Neuron (in vitro differentiated cells): ENCODE measurements around the gene ZNF202.
"Not testable (repeated sequence)": the region's sequence is repeated elsewhere in the genome, so short reads cannot be mapped to it uniquely, and the experiment has no call there.

Experiments
- H2AFZ ChIP-seq: one replicate; pipeline ENCODE4 v1.6.1; 2013; ENCODE audit warnings: low read depth, mild to moderate bottlenecking, inconsistent platforms, low read length, moderate library complexity
- H3K27me3 ChIP-seq: one replicate; pipeline ENCODE4 v1.6.1; 2013; ENCODE audit warnings: low read length; ENCODE audit not compliant: insufficient read depth
- H3K36me3 ChIP-seq: one replicate; pipeline ENCODE4 v1.6.1; 2013; ENCODE audit warnings: low read length; ENCODE audit not compliant: insufficient read depth
- H3K4me1 ChIP-seq: one replicate; pipeline ENCODE4 v1.6.1; 2013; ENCODE audit warnings: low read length; ENCODE audit not compliant: insufficient read depth
- H3K4me3 ChIP-seq: 2 replicates; pipeline ENCODE4 v1.5.1; 2013; ENCODE audit warnings: mild to moderate bottlenecking, low read length, moderate library complexity
- H3K9me3 ChIP-seq: one replicate; pipeline ENCODE4 v1.6.1; 2013; ENCODE audit warnings: low read length

ZNF202 gene

DNA sequence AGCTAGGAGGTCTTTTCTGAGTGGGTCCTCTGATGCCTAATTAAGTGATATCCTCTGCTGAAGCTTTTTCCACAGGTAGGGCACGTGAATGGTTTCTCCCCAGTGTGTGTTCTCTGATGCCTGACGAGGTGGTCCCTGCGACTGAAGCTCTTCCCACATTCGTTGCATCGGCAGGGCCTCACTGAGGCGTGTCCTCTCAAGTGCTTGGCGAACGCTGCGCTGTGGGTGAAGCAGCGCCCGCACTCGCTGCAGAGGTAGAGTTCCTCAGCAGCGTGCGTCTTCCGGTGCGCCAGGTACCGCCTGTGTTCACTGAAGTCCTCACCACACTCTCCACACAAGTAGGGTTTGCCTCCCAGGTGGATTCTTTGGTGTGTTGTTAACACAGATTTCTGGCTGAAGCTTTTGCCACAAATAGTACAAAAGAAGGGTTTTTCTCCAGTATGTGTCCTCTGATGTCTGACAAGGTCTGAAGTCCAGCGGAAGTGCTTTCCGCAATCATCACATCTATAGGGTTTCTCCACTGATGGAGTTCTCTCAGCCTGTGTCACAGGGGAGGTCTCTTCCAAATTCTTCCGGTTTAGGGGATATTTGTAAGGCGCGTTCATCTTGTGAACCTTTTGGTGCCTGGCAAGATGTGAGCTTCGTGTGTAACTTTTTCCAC, 15.3 kb downstream of the ZNF202 start:
- H3K9me3 ChIP-seq: peaks cover 27% of the 10 kb centered on the region
- H2AFZ ChIP-seq: no peak overlapping the region
- no peaks in the 10 kb centered on the region for H3K27me3 ChIP-seq
- H3K36me3 ChIP-seq: peaks cover 68% of the 10 kb centered on the region
- H3K4me3 ChIP-seq: no peak overlapping the region
- H3K4me1 ChIP-seq: no peaks in the 10 kb centered on the region

GRCh38 chr11:123719452-123719851, 22.0 kb downstream of the ZNF202 start:
- no peaks in the 10 kb centered on the region for H3K9me3 ChIP-seq
- no peak overlapping the region for H3K4me3 ChIP-seq
- no peaks in the 10 kb centered on the region for H3K27me3 ChIP-seq
- H2AFZ ChIP-seq: no peak overlapping the region
- no peaks in the 10 kb centered on the region for H3K4me1 ChIP-seq
- H3K36me3 ChIP-seq: peaks cover 5% of the 10 kb centered on the region

GRCh38 chr11:123718469-123718868, 23.0 kb downstream of the ZNF202 start:
- H3K27me3 ChIP-seq: no peaks in the 10 kb centered on the region
- H3K4me3 ChIP-seq: no peak overlapping the region
- H3K9me3 ChIP-seq: no peaks in the 10 kb centered on the region
- no peaks in the 10 kb centered on the region for H3K36me3 ChIP-seq
- no peaks in the 10 kb centered on the region for H3K4me1 ChIP-seq
- no peak overlapping the region for H2AFZ ChIP-seq

- H3K4me1 ChIP-seq: no peaks in the 10 kb centered on the region
- no peaks in the 10 kb centered on the region for H3K27me3 ChIP-seq
- no peak overlapping the region for H2AFZ ChIP-seq
- no peaks in the 10 kb centered on the region for H3K9me3 ChIP-seq
- H3K36me3 ChIP-seq: no peaks in the 10 kb centered on the region
- no peak overlapping the region for H3K4me3 ChIP-seq
These were observed 23.4 kb downstream of the ZNF202 start for GRCh38 chr11:123718063-123718462.

GRCh38 chr11:123712627-123713026, 28.8 kb downstream of the ZNF202 start:
- not testable (repeated sequence) for H3K36me3 ChIP-seq, H2AFZ ChIP-seq, H3K4me3 ChIP-seq, H3K9me3 ChIP-seq, H3K27me3 ChIP-seq, H3K4me1 ChIP-seq

- Histone ChIP-seq H3K4me1 (no peaks in the 10 kb centered on the region), H3K36me3 (no peaks in the 10 kb centered on the region), H3K27me3 (peaks cover 10% of the 10 kb centered on the region), H3K9me3 (no peaks in the 10 kb centered on the region), H3K4me3 (no peak overlapping the region), H2AFZ (no peak overlapping the region)
These were observed 33.8 kb downstream of the ZNF202 start for GRCh38 chr11:123707606-123708205.

GRCh38 chr11:123707206-123707605, 34.3 kb downstream of the ZNF202 start:
- no peaks in the 10 kb centered on the region for H3K4me1 ChIP-seq
- H2AFZ ChIP-seq: no peak overlapping the region
- H3K27me3 ChIP-seq: peaks cover 10% of the 10 kb centered on the region
- H3K9me3 ChIP-seq: no peaks in the 10 kb centered on the region
- H3K36me3 ChIP-seq: no peaks in the 10 kb centered on the region
- H3K4me3 ChIP-seq: no peak overlapping the region

GRCh38 chr11:123704341-123704740, 37.1 kb downstream of the ZNF202 start:
- Histone ChIP-seq H3K4me3 (no peak overlapping the region), H2AFZ (no peak overlapping the region), H3K4me1 (no peaks in the 10 kb centered on the region), H3K27me3 (peaks cover 10% of the 10 kb centered on the region), H3K9me3 (no peaks in the 10 kb centered on the region), H3K36me3 (no peaks in the 10 kb centered on the region)

DNA sequence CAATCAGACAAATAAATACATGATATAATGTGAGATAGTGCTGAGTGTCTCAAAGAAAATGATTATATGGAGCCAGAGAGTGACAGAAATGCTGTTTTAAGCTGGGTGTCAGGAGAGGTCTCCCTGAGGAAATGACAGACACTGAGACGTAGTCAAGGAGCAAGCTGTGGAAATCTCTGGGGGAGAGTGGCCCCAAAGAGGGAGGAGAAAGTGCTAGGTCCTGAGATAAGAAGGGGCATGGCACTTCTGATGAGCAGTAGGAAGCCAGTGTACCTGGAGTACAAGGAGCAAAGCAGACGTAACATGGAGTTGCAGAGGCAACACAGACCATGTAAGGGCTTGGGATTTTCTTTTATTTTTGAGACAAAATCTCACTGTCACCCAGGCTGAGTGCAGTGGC, 38.8 kb downstream of the ZNF202 start:
- H3K27me3 ChIP-seq: peaks cover 12% of the 10 kb centered on the region
- H3K4me1 ChIP-seq: no peaks in the 10 kb centered on the region
- H3K9me3 ChIP-seq: no peaks in the 10 kb centered on the region
- H2AFZ ChIP-seq: no peak overlapping the region
- no peak overlapping the region for H3K4me3 ChIP-seq
- H3K36me3 ChIP-seq: no peaks in the 10 kb centered on the region

DNA sequence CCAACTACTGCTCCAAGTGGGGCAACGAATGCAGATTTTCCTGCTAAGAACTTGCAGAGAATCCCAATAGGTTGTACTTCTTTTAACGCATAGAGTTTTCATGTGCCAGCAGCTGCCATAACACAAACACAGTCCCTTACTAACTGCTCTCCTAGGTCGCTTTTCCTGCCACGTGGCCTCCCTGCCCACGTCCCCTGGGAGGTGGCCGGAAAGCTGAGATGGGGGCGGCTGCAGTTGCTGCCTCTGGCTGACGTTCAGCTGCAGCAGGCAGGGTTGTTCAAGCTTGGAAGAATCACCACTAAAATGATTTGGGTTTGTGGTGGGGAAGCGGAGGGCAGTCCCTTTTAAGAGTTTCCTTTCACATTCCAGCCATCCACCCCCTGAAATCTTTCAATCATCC, 39.3 kb downstream of the ZNF202 start:
- no peak overlapping the region for H2AFZ ChIP-seq
- peaks cover 12% of the 10 kb centered on the region for H3K27me3 ChIP-seq
- H3K36me3 ChIP-seq: no peaks in the 10 kb centered on the region
- no peaks in the 10 kb centered on the region for H3K9me3 ChIP-seq
- no peaks in the 10 kb centered on the region for H3K4me1 ChIP-seq
- H3K4me3 ChIP-seq: no peak overlapping the region

GRCh38 chr11:123700772-123701171, 40.7 kb downstream of the ZNF202 start:
- Histone ChIP-seq H3K4me3 (no peak overlapping the region), H3K4me1 (no peaks in the 10 kb centered on the region), H3K36me3 (no peaks in the 10 kb centered on the region), H3K9me3 (no peaks in the 10 kb centered on the region), H2AFZ (no peak overlapping the region), H3K27me3 (peaks cover 12% of the 10 kb centered on the region)

DNA sequence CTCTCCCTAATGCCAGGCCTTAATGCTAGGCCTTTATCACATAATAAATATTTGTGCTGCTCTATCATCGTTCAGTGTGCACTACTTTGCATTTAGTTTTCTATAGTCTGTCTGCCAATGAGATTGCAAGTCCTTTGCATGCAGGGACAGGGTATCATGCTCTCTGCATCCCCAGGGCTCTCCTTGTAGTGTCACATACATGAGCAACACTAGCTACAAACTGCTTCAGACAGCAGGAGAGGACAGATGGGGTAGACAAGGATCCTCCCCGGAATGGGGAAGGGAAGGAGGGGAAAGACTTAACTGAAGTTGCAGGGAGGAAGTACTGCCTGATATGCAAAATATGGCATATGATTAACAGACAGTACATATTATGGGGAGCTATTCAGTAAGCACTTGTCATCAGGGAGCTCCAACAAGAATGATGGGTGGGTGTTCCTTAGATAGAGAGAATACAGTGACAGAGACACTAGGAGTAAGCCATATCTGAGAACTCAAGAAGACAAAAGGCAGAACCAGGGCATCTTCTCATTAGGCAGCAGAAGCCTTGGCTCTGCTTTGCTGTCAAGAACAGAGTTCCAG, 42.8 kb downstream of the ZNF202 start:
- Histone ChIP-seq H3K27me3 (peaks cover 3% of the 10 kb centered on the region), H2AFZ (no peak overlapping the region), H3K4me1 (no peaks in the 10 kb centered on the region)

DNA sequence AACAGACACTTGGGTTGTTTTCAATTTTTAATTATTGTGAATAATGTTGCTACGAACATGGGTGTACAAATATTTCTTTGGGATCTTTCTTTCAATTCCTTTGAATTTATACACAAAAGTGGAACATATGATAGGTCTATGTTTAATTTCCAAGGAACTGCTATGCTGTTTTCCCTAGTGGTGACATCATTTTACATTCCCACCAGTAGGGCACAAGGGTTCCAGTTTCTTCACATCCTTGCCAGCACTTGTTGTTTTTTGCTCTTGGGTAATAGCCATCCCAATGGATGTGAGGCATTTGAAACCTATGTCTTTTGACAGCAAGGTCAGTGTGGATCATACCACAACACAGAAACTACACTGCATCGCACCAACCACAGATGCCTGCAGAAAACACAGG, 45.3 kb downstream of the ZNF202 start:
- no peak overlapping the region for H2AFZ ChIP-seq
- H3K9me3 ChIP-seq: no peaks in the 10 kb centered on the region
- H3K27me3 ChIP-seq: peaks cover 9% of the 10 kb centered on the region
- H3K4me3 ChIP-seq: no peak overlapping the region
- no peaks in the 10 kb centered on the region for H3K4me1 ChIP-seq
- no peaks in the 10 kb centered on the region for H3K36me3 ChIP-seq

More for the DNA sequence above, 42.8 kb downstream of the ZNF202 start:
- no peaks in the 10 kb centered on the region for H3K36me3 ChIP-seq
- H3K9me3 ChIP-seq: no peaks in the 10 kb centered on the region
- no peak overlapping the region for H3K4me3 ChIP-seq
